HepG2 (cell line): ENCODE data around the gene KIAA1755. TPM values are rescaled to one million over a fixed set of nuclear protein-coding genes. Genes with fewer than 3 reads are reported as not detected.

ENCODE experiments used
- ATAC-seq: fragments of 200-7000 bp; cut with Tn5 transposase; 3 replicates; pipeline ENCODE4 v1.9.1; 2020; ENCODE audit warnings: mild to moderate bottlenecking, moderate library complexity
- BruUV-seq: library from RNA; stranded (reverse); fragments of 400-500 nt; replicated peaks from 2 replicates; lab custom pipeline; 2021; lab: Mats Ljungman, UMichigan
- CTCF ChIA-PET: fragments of 300-600 bp; formaldehyde crosslinking; extraction: SDS; loops from one replicate; lab custom pipeline; 2021; ENCODE audit warnings: low total read pairs, inconsistent platforms, low intra/inter-chr PET ratio; lab: Yijun Ruan, JAX
- POLR2A ChIA-PET: fragments of 350-600 bp; sonication (Branson Sonifier 250); formaldehyde crosslinking; loops from one replicate; lab custom pipeline; 2020; ENCODE audit warnings: antibody characterized with exemption, inconsistent platforms; lab: Yijun Ruan, JAX
- DNase-seq: peaks from one replicate; pipeline ENCODE4 v3.0.0-alpha.2; 2015; ENCODE audit warnings: low spot score
- FAIRE-seq: peaks from 3 replicates; lab custom pipeline; 2011; peaks lifted over from hg19 to GRCh38; lab: Jason Lieb, UNC
- H2AFZ ChIP-seq: one replicate; pipeline ENCODE4 v1.6.1; 2011; ENCODE audit warnings: low read length, inconsistent platforms
- H3K27ac ChIP-seq: fragments of 300-600 bp; 3 replicates; pipeline ENCODE4 v1.8.0; 2011; ENCODE audit warnings: mixed run types, mild to moderate bottlenecking, mixed read lengths, low read length, inconsistent platforms; ENCODE audit not compliant: insufficient read depth; ENCODE audit errors: extremely low read length
- H3K27me3 ChIP-seq, 2 experiments: fragments of 200-600 bp in 1 of 2; 2 replicates in 1 of 2; 3 replicates in 1 of 2; pipeline versions ENCODE4 v1.6.0 to v1.8.0; 2011; ENCODE audit warnings: low read length in 2 of 2, mild to moderate bottlenecking in 2 of 2, moderate library complexity in 2 of 2, inconsistent platforms in 1 of 2; ENCODE audit not compliant: insufficient read depth in 2 of 2, control insufficient read depth in 1 of 2
- H3K36me3 ChIP-seq, 2 experiments: fragments of 200-600 bp in 1 of 2; replicated peaks in 1 of 2; 2 replicates in 1 of 2; 3 replicates in 1 of 2; pipeline versions ENCODE4 v1.5.1 to v1.8.0; 2011; ENCODE audit warnings: low read length in 2 of 2, inconsistent platforms in 1 of 2; ENCODE audit not compliant: insufficient read depth in 2 of 2, control insufficient read depth in 1 of 2
- H3K4me1 ChIP-seq: 2 replicates; pipeline ENCODE4 v1.5.1; 2012; ENCODE audit warnings: low read length, inconsistent platforms; ENCODE audit not compliant: insufficient read depth
- H3K4me2 ChIP-seq: 2 replicates; pipeline ENCODE4 v1.6.0; 2011; ENCODE audit warnings: low read depth, low read length, inconsistent platforms
- H3K4me3 ChIP-seq, 3 experiments: fragments of 200-600 bp in 1 of 3; sonication (generic), shearing (Covaris generic) in 1 of 3; replicated peaks in 1 of 3; 2 replicates each; pipeline ENCODE4 v1.5.1; 2011 to 2016; ENCODE audit warnings: low read length in 3 of 3, inconsistent platforms in 2 of 3, low read depth in 2 of 3, mild to moderate bottlenecking in 2 of 3, control low read depth in 1 of 3, mixed read lengths in 1 of 3; ENCODE audit not compliant: insufficient read depth in 1 of 3
- H3K79me2 ChIP-seq: one replicate; pipeline ENCODE4 v1.6.1; 2011; ENCODE audit warnings: low read length, inconsistent platforms; ENCODE audit not compliant: insufficient read depth
- H3K9ac ChIP-seq: 2 replicates; pipeline ENCODE4 v1.6.0; 2011; ENCODE audit warnings: mild to moderate bottlenecking, low read depth, low read length, inconsistent platforms; ENCODE audit not compliant: insufficient read depth
- H3K9me3 ChIP-seq: 2 replicates; pipeline ENCODE4 v1.5.1; 2012; ENCODE audit warnings: mild to moderate bottlenecking, low read length
- H4K20me1 ChIP-seq: 2 replicates; pipeline ENCODE4 v1.6.0; 2011; ENCODE audit warnings: inconsistent platforms, mild to moderate bottlenecking, low read length, moderate library complexity; ENCODE audit not compliant: insufficient read depth
- GABPB1 ChIP-seq: IDR thresholded peaks from 2 replicates; pipeline ENCODE4 v1.6.1; 2016; ENCODE audit warnings: mild to moderate bottlenecking, missing genetic modification reagents, moderate library complexity, missing compliant biosample characterization
- MZF1 ChIP-seq: sonication (generic); formaldehyde crosslinking; IDR thresholded peaks from 2 replicates; pipeline ENCODE4 v1.8.1; 2023; ENCODE audit warnings: mild to moderate bottlenecking, missing genetic modification reagents, borderline replicate concordance
- NKX3-1 ChIP-seq: sonication (generic); formaldehyde crosslinking; IDR thresholded peaks from 2 replicates; pipeline ENCODE4 v1.5.0; 2020; ENCODE audit warnings: missing genetic modification reagents
- RNF219 ChIP-seq: sonication (generic); formaldehyde crosslinking; IDR thresholded peaks from 2 replicates; pipeline ENCODE4 v1.5.0; 2020; ENCODE audit warnings: mild to moderate bottlenecking, missing genetic modification reagents
- ZNF256 ChIP-seq: sonication (generic); formaldehyde crosslinking; conservative IDR thresholded peaks from 2 replicates; pipeline ENCODE4 v1.4.0; 2020; ENCODE audit warnings: missing genetic modification reagents
- ZNF567 ChIP-seq: sonication (generic); formaldehyde crosslinking; IDR thresholded peaks from 2 replicates; pipeline ENCODE4 v1.8.1; 2023; ENCODE audit warnings: mild to moderate bottlenecking, missing genetic modification reagents, borderline replicate concordance
- ZNF644 ChIP-seq: IDR thresholded peaks from 2 replicates; pipeline ENCODE4 v1.6.1; 2016; ENCODE audit warnings: low read depth
- WGBS: methylation state at CpG from one replicate; pipeline ENCODE4 v1.1.6; 2017; ENCODE audit warnings: low lambda C conversion rate; 5-methylcytosine and 5-hydroxymethylcytosine counted together
- in situ Hi-C: cut with HindIII; loops from 2 replicates; pipeline ENCODE4 v1.10.0; 2017; ENCODE audit warnings: low pct_unique_long_range_greater_than_20kb; ENCODE audit not compliant: extremely low pct_ligation_motif_present
- intact Hi-C: fragments of 100-400 bp; cut with micrococcal nuclease; formaldehyde crosslinking; loops from one replicate; pipeline ENCODE4 v1.10.0; 2022; ENCODE audit not compliant: unreplicated experiment
- polyA plus RNA-seq, 8 experiments: library from polyadenylated mRNA; depleted of rRNA in 3 of 8; stranded (reverse) in 7 of 8; unstranded in 1 of 8; fragments of >200 nt; fragmentation: Illumina TruSeq in 4 of 8; extraction: Trizol in 4 of 8; gene quantifications; 2 replicates each; pipeline versions ENCODE4 v1.2.1 to v1.2.3, GENCODE V29; 2011 to 2016; ENCODE audit warnings: low read depth in 4 of 8, missing spikeins in 1 of 8, mixed read lengths in 1 of 8; ENCODE audit not compliant: insufficient read depth in 1 of 8
- total RNA-seq, 5 experiments: library from RNA; depleted of rRNA; stranded (reverse); fragments of >200 nt; fragmentation: Illumina TruSeq; extraction: Trizol; gene quantifications; 2 replicates each; pipeline ENCODE4 v1.2.3, GENCODE V29; 2016; ENCODE audit warnings: low read depth in 1 of 5

The KIAA1755 gene
- total and polyA plus RNA-seq, 2 of the 13 experiments (the other 11 are each of a cell fraction or from before 2014, with no cell fraction given), result 0.04 TPM; not detected in 1

- ATAC-seq, result no peak
- TF ChIP-seq ZNF567 (CRISPR knock-in tag), result no peak
- TF ChIP-seq GABPB1 (CRISPR knock-in tag), result no peak
- peak; percentile 40; the same call in 1 of the 2 replicates for TF ChIP-seq ZNF644 (CRISPR knock-in tag)
- TF ChIP-seq ZNF256 (CRISPR knock-in tag), result no peak
- TF ChIP-seq NKX3-1 (CRISPR knock-in tag), result no peak
- no peak for TF ChIP-seq RNF219 (CRISPR knock-in tag)
- no peak for TF ChIP-seq MZF1 (CRISPR knock-in tag)
- H3K4me2 ChIP-seq, result no peak overlapping the region
Measured at GRCh38 chr20:38181207-38181801, 79.2 kb downstream of the KIAA1755 start.

More at GRCh38 chr20:38181207-38181801, 79.2 kb downstream of the KIAA1755 start:
- Histone ChIP-seq H3K9ac (no peak overlapping the region), H3K4me3 (no peak overlapping the region), H3K4me1 (no peaks in the 10 kb centered on the region), H2AFZ (no peak overlapping the region), H4K20me1 (no peaks in the 10 kb centered on the region), H3K36me3 (no peaks in the 10 kb centered on the region), H3K27me3 (peaks cover 7 to 34% of the 10 kb centered on the region in 2 experiments; a peak in 4 of 5 replicates), H3K79me2 (no peaks in the 10 kb centered on the region), H3K9me3 (no peaks in the 10 kb centered on the region), H3K27ac (no peak overlapping the region)
- in situ Hi-C loops (no loop called here), intact Hi-C loops (no loop called here)
- no TSS peak for BruUV-seq
- 11% methylated on average over 7 of the region's 7 CpGs for WGBS
- CTCF ChIA-PET, result no interaction called here
- FAIRE-seq (no peak), DNase-seq (no peak)
- POLR2A ChIA-PET, result interaction anchor here (0.8 kb wide), 1 partner anchor 38 kb away, joined by 3 read pairs; no protein-coding TSS in a partner anchor
